Measurements from ENCODE around the gene RYK. TPM values are rescaled to one million over a fixed set of nuclear protein-coding genes. Genes with fewer than 3 reads are reported as not detected.
A peak's percentile ranks its signal among the peaks of the same experiment; 100 is the strongest.

RYK gene
- total RNA-seq, 4 donors from 2014 or later: 95.2 to 168 (median 108) TPM

- Histone ChIP-seq H3K4me3 (replicated peaks in 1 of 3) (no peak overlapping the region), H3K9me3 (no peaks in the 10 kb centered on the region), H3K4me1 (no peaks in the 10 kb centered on the region), H3K27me3 (no peaks in the 10 kb centered on the region), H3K27ac (no peak overlapping the region), H3K36me3 (peaks cover 0 to 7% of the 10 kb centered on the region in 2 donors)
- WGBS, 2 donors: 94 to 99% methylated on average over 2 of the region's 2 CpGs
- no peak for DNase-seq
- intact Hi-C loops (cut with DNase I): no loop called here
- no peak for TF ChIP-seq CTCF (IDR thresholded peaks at IDR 0.05)
- TF ChIP-seq POLR2A (IDR thresholded peaks at IDR 0.05): no peak
These were observed 52.2 kb downstream of the RYK start for GRCh38 chr3:134198414-134198813.

- intact Hi-C loops (cut with DNase I): no loop called here
- H3K4me1 ChIP-seq: no peaks in the 10 kb centered on the region
- H3K36me3 ChIP-seq: peaks cover 0 to 7% of the 10 kb centered on the region in 2 donors
- no peaks in the 10 kb centered on the region for H3K27me3 ChIP-seq
- no peak for DNase-seq
- H3K4me3 ChIP-seq (replicated peaks in 1 of 3): no peak overlapping the region
- H3K27ac ChIP-seq: no peak overlapping the region
- no peaks in the 10 kb centered on the region for H3K9me3 ChIP-seq
- 9 to 13% methylated on average over 2 of the region's 2 CpGs for WGBS, 2 donors
- TF ChIP-seq CTCF (IDR thresholded peaks at IDR 0.05): peak; percentile 52 to 85 (median 72)
- no peak for TF ChIP-seq POLR2A (IDR thresholded peaks at IDR 0.05)
These were observed 52.9 kb downstream of the RYK start for GRCh38 chr3:134197681-134198261.

- no peak overlapping the region for H3K27ac ChIP-seq
- H3K27me3 ChIP-seq: no peaks in the 10 kb centered on the region
- H3K36me3 ChIP-seq: peaks cover 0 to 3% of the 10 kb centered on the region in 2 donors
- intact Hi-C loops (cut with DNase I): no loop called here
- 89 to 90% methylated on average over 2 of the region's 2 CpGs for WGBS, 2 donors
- no peak overlapping the region for H3K4me3 ChIP-seq (replicated peaks in 1 of 3)
- no peak for DNase-seq
- H3K4me1 ChIP-seq: peaks cover 0 to 7% of the 10 kb centered on the region in 2 donors
- no peak for TF ChIP-seq CTCF (IDR thresholded peaks at IDR 0.05)
- no peaks in the 10 kb centered on the region for H3K9me3 ChIP-seq
These were observed 56.4 kb downstream of the RYK start for GRCh38 chr3:134194247-134194646.

- TF ChIP-seq CTCF (IDR thresholded peaks at IDR 0.05): no peak
- TF ChIP-seq POLR2A (IDR thresholded peaks at IDR 0.05): no peak
- Histone ChIP-seq H3K4me1 (peaks cover 0 to 7% of the 10 kb centered on the region in 2 donors), H3K36me3 (peaks cover 3 to 4% of the 10 kb centered on the region in 2 donors), H3K9me3 (no peaks in the 10 kb centered on the region), H3K27ac (no peak overlapping the region), H3K27me3 (no peaks in the 10 kb centered on the region), H3K4me3 (replicated peaks in 1 of 3) (no peak overlapping the region)
- WGBS, 2 donors: 93 to 95% methylated on average over 3 of the region's 3 CpGs
- intact Hi-C loops (cut with DNase I): no loop called here
- no peak for DNase-seq
These were observed 60.4 kb downstream of the RYK start for GRCh38 chr3:134190250-134190649.

- H3K9me3 ChIP-seq: no peaks in the 10 kb centered on the region
- no peak overlapping the region for H3K27ac ChIP-seq
- no peaks in the 10 kb centered on the region for H3K27me3 ChIP-seq
- intact Hi-C loops (cut with DNase I): no loop called here
- DNase-seq: no peak
- H3K36me3 ChIP-seq: peaks cover 3 to 4% of the 10 kb centered on the region in 2 donors
- TF ChIP-seq POLR2A (IDR thresholded peaks at IDR 0.05) (no peak), CTCF (IDR thresholded peaks at IDR 0.05) (no peak)
- H3K4me3 ChIP-seq (replicated peaks in 1 of 3): no peak overlapping the region
- peaks cover 0 to 7% of the 10 kb centered on the region in 2 donors for H3K4me1 ChIP-seq
These were observed 60.8 kb downstream of the RYK start for GRCh38 chr3:134189849-134190248.
